ENCODE results near the gene RSPO3.

GRCh38 chr6:127188744-127189143 is 70.3 kb downstream of the RSPO3 start:
- TF ChIP-seq, protein P1, sequence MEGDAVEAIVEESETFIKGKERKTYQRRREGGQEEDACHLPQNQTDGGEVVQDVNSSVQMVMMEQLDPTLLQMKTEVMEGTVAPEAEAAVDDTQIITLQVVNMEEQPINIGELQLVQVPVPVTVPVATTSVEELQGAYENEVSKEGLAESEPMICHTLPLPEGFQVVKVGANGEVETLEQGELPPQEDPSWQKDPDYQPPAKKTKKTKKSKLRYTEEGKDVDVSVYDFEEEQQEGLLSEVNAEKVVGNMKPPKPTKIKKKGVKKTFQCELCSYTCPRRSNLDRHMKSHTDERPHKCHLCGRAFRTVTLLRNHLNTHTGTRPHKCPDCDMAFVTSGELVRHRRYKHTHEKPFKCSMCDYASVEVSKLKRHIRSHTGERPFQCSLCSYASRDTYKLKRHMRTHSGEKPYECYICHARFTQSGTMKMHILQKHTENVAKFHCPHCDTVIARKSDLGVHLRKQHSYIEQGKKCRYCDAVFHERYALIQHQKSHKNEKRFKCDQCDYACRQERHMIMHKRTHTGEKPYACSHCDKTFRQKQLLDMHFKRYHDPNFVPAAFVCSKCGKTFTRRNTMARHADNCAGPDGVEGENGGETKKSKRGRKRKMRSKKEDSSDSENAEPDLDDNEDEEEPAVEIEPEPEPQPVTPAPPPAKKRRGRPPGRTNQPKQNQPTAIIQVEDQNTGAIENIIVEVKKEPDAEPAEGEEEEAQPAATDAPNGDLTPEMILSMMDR (IDR thresholded peaks at IDR 0.05), result no peak
- TF ChIP-seq POLR2A (IDR thresholded peaks at IDR 0.05) (no peak), POLR2AphosphoS5 (IDR thresholded peaks at IDR 0.05) (no peak), EP300 (IDR thresholded peaks at IDR 0.05) (no peak)

Data from upper lobe of left lung (tissue), 4 donors.